K562 (cell line): ENCODE measurements around the gene SLC30A7.

Experiments
- EP300 ChIP-seq: IDR thresholded peaks from 2 replicates; pipeline ENCODE4 v1.6.1; 2012; ENCODE audit warnings: low read length, improper control_type of control experiment
- GTF2B ChIP-seq: IDR thresholded peaks from 2 replicates; pipeline ENCODE4 v1.6.1; 2011; ENCODE audit not compliant: insufficient read length; ENCODE audit errors: extremely low read depth
- MYC ChIP-seq, 2 experiments: fragments of 250-450 bp in 1 of 2; sonication (Bioruptor Pico) in 1 of 2; IDR thresholded peaks; 2 replicates each; pipeline versions ENCODE4 v1.5.1 to v1.6.1; 2012 to 2021; ENCODE audit warnings: low read depth in 2 of 2, borderline replicate concordance in 1 of 2, improper control_type of control experiment in 1 of 2, low read length in 1 of 2, mild to moderate bottlenecking in 1 of 2, moderate library complexity in 1 of 2
- ZNF232 ChIP-seq: sonication (generic); formaldehyde crosslinking; IDR thresholded peaks from 2 replicates; pipeline ENCODE4 v1.8.0; 2022; ENCODE audit warnings: mild to moderate bottlenecking, missing genetic modification reagents

GRCh38 chr1:100861379-100861778, 34.5 kb upstream of the SLC30A7 start:
- TF ChIP-seq EP300 (no peak), GTF2B (no peak), MYC (IDR thresholded peaks at IDR 0.05; ENCODE audit: low read depth, low read length) (no peak), MYC (CRISPR knock-in tag; IDR thresholded peaks at IDR 0.05; ENCODE audit: borderline replicate concordance, low read depth) (no peak), ZNF232 (CRISPR knock-in tag) (no peak)
